Measurements from ENCODE around the gene MYO1B.

GRCh38 chr2:191202209-191202721 is 42.9 kb upstream of the MYO1B start:
- TF ChIP-seq EZH2 (IDR thresholded peaks at IDR 0.05; ENCODE audit: low read length), result no peak
- TF ChIP-seq CTCF (optimal IDR thresholded peaks at IDR 0.05 in 1 of 3, IDR thresholded peaks at IDR 0.05 in 1 of 3, conservative IDR thresholded peaks at IDR 0.05 in 1 of 3; ENCODE audit: extremely low read depth in 1 of 3, insufficient read depth in 2 of 3, low read length in 3 of 3), result no peak
